HUES48 (cell line): ENCODE results near the gene MEOX1.

Source experiments
- H3K27ac ChIP-seq: one replicate; pipeline ENCODE4 v1.7.0; 2013; ENCODE audit warnings: low read depth, low read length, inconsistent platforms
- H3K27me3 ChIP-seq: 2 replicates; pipeline ENCODE4 v1.6.1; 2013; ENCODE audit warnings: mild to moderate bottlenecking, low read length; ENCODE audit not compliant: control insufficient read depth, insufficient read depth
- H3K36me3 ChIP-seq: 2 replicates; pipeline ENCODE4 v1.6.1; 2013; ENCODE audit warnings: low read length; ENCODE audit not compliant: control insufficient read depth, insufficient read depth
- H3K4me1 ChIP-seq: 2 replicates; pipeline ENCODE4 v1.6.1; 2013; ENCODE audit warnings: mild to moderate bottlenecking, low read length; ENCODE audit not compliant: control insufficient read depth, insufficient read depth
- H3K4me3 ChIP-seq: 2 replicates; pipeline ENCODE4 v1.5.1; 2013; ENCODE audit warnings: mild to moderate bottlenecking, low read depth, low read length
- H3K9ac ChIP-seq: 2 replicates; pipeline ENCODE4 v1.6.1; 2013; ENCODE audit warnings: mild to moderate bottlenecking, low read depth, low read length, moderate library complexity
- H3K9me3 ChIP-seq: 2 replicates; pipeline ENCODE4 v1.6.1; 2013; ENCODE audit warnings: low read length; ENCODE audit not compliant: control insufficient read depth, insufficient read depth

The MEOX1 gene

GRCh38 chr17:43616852-43617251 lies 44.9 kb downstream of the MEOX1 start:
- Histone ChIP-seq H3K27me3 (no peaks in the 10 kb centered on the region), H3K4me1 (no peaks in the 10 kb centered on the region; the same call in 1 of the 2 replicates), H3K9me3 (no peaks in the 10 kb centered on the region), H3K9ac (no peak overlapping the region), H3K27ac (no peak overlapping the region), H3K36me3 (no peaks in the 10 kb centered on the region), H3K4me3 (no peak overlapping the region)

- Histone ChIP-seq H3K4me1 (no peaks in the 10 kb centered on the region; the same call in 1 of the 2 replicates), H3K27me3 (no peaks in the 10 kb centered on the region), H3K36me3 (no peaks in the 10 kb centered on the region), H3K9me3 (no peaks in the 10 kb centered on the region), H3K27ac (no peak overlapping the region), H3K4me3 (no peak overlapping the region), H3K9ac (no peak overlapping the region)
Measured at GRCh38 chr17:43616421-43616820, 45.3 kb downstream of the MEOX1 start.

DNA sequence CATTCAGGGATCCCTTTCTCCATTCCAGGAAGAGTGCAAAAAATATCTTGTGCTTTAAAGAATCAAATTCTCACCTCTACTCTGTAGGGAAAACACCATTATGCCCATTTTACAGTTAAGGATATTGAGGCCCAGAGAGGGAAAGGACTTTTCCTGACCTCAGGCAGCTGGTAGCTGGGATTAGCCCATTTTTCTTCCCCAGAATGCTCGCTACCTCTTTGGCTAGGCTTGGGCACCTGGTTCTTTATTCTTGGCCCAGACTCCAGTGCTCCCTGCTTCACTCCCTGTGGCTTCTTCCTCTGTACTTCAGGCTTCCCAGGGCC lies 45.7 kb downstream of the MEOX1 start:
- no peaks in the 10 kb centered on the region; the same call in 1 of the 2 replicates for H3K4me1 ChIP-seq
- no peaks in the 10 kb centered on the region for H3K9me3 ChIP-seq
- no peak overlapping the region for H3K4me3 ChIP-seq
- no peaks in the 10 kb centered on the region for H3K27me3 ChIP-seq
- H3K27ac ChIP-seq = no peak overlapping the region
- no peaks in the 10 kb centered on the region for H3K36me3 ChIP-seq
- no peak overlapping the region for H3K9ac ChIP-seq

DNA sequence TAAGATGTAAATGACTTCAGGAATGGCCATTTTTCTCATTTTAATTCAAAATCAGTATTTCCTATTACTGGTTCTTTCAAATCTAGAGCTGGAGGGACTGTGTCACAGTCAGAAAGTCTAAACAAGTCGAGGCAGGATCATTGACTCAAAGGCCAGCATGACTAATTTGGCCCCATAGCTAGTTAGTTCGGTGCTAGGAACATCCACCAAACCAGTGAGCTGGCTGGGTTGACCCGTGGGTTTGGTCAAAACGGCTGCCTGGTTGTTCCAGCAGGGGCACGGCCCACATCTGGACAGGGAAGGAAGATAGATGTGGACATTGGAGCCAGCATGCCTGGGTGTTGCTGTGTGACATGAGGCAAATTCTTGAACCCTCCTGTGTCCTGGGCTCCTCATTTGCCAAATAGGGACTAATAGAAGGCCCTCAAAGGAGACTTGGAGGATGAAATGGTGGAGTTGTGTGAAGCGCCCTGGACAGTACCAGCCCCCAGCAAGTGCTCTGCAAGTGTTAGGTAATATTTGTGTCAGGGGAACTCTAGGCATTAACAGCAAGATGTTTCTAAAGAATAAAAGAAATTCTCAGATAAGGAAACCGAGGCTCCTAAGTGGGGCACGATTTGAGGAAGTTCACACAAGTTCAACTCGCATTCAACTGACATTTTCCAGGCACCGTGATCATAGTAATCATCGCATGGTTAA lies 46.2 kb downstream of the MEOX1 start:
- Histone ChIP-seq H3K27ac (no peak overlapping the region), H3K4me3 (no peak overlapping the region), H3K36me3 (no peaks in the 10 kb centered on the region), H3K4me1 (no peaks in the 10 kb centered on the region; the same call in 1 of the 2 replicates), H3K9ac (no peak overlapping the region), H3K27me3 (no peaks in the 10 kb centered on the region), H3K9me3 (no peaks in the 10 kb centered on the region)

GRCh38 chr17:43614561-43614960 lies 47.2 kb downstream of the MEOX1 start:
- no peaks in the 10 kb centered on the region for H3K9me3 ChIP-seq
- H3K27me3 ChIP-seq = no peaks in the 10 kb centered on the region
- no peak overlapping the region for H3K4me3 ChIP-seq
- H3K4me1 ChIP-seq = no peaks in the 10 kb centered on the region
- H3K27ac ChIP-seq = no peak overlapping the region
- H3K9ac ChIP-seq = no peak overlapping the region
- no peaks in the 10 kb centered on the region for H3K36me3 ChIP-seq

- Histone ChIP-seq H3K27me3 (no peaks in the 10 kb centered on the region), H3K9me3 (no peaks in the 10 kb centered on the region)
Measured at GRCh38 chr17:43613917-43614316, 47.8 kb downstream of the MEOX1 start.

DNA sequence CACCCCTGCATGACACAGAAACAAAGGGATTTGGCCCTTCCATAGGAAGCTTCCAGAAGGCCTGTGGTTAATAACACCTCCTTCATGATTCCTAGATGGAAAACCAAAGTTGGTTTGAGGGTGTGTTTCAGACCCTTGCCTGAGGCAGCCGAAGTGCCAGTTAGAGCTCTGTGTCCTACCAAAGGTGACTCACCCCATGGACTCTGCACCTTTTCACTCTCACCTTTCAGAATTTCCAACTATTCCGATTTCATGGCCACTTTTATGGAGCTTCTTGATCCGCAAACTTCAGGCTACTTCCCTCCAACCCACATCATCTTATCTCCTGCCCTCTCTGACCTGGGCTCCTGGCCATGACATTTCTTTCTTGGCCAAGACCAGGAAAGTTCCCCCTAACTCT lies 49.2 kb downstream of the MEOX1 start:
- Histone ChIP-seq H3K27me3 (no peaks in the 10 kb centered on the region), H3K4me1 (no peaks in the 10 kb centered on the region), H3K36me3 (no peaks in the 10 kb centered on the region), H3K27ac (no peak overlapping the region), H3K4me3 (no peak overlapping the region), H3K9me3 (no peaks in the 10 kb centered on the region), H3K9ac (no peak overlapping the region)

More at GRCh38 chr17:43613917-43614316, 47.8 kb downstream of the MEOX1 start:
- no peak overlapping the region for H3K4me3 ChIP-seq
- H3K27ac ChIP-seq = no peak overlapping the region
- no peaks in the 10 kb centered on the region for H3K4me1 ChIP-seq
- H3K9ac ChIP-seq = no peak overlapping the region
- H3K36me3 ChIP-seq = no peaks in the 10 kb centered on the region

GRCh38 chr17:43611230-43611969 lies 50.3 kb downstream of the MEOX1 start:
- no peaks in the 10 kb centered on the region for H3K36me3 ChIP-seq
- H3K27ac ChIP-seq = no peak overlapping the region
- no peaks in the 10 kb centered on the region for H3K27me3 ChIP-seq

GRCh38 chr17:43609613-43610385 lies 51.9 kb downstream of the MEOX1 start:
- Histone ChIP-seq H3K9me3 (no peaks in the 10 kb centered on the region), H3K36me3 (no peaks in the 10 kb centered on the region), H3K27me3 (no peaks in the 10 kb centered on the region), H3K4me1 (no peaks in the 10 kb centered on the region), H3K9ac (no peak overlapping the region), H3K4me3 (no peak overlapping the region), H3K27ac (no peak overlapping the region)

More at GRCh38 chr17:43611230-43611969, 50.3 kb downstream of the MEOX1 start:
- no peak overlapping the region for H3K4me3 ChIP-seq
- no peak overlapping the region for H3K9ac ChIP-seq
- H3K4me1 ChIP-seq = no peaks in the 10 kb centered on the region
- H3K9me3 ChIP-seq = no peaks in the 10 kb centered on the region

DNA sequence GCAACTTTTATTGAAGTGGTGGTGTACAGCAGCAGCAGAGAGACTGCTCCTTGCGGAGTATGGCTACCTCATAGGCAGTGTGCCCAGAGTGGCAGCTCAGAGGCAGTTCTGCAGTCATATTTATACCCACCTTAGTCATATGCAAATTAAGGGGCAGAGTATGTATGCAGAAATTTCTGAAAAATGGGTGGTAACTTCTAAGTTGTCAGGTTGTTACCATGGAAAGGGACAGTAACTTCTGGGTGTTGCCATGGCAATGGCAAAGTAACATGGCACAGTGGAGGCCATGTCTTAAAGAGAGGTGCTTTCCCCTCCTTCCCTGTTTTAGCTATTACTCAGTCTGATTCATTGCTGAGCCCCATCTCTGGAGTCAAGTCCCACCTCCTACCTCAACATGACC lies 53.4 kb downstream of the MEOX1 start:
- H3K36me3 ChIP-seq = no peaks in the 10 kb centered on the region
- H3K4me3 ChIP-seq = no peak overlapping the region
- no peak overlapping the region for H3K27ac ChIP-seq
- H3K4me1 ChIP-seq = no peaks in the 10 kb centered on the region
- no peaks in the 10 kb centered on the region for H3K9me3 ChIP-seq
- no peaks in the 10 kb centered on the region for H3K27me3 ChIP-seq
- H3K9ac ChIP-seq = no peak overlapping the region

GRCh38 chr17:43604549-43604948 lies 57.2 kb downstream of the MEOX1 start:
- Histone ChIP-seq H3K9ac (no peak overlapping the region), H3K9me3 (no peaks in the 10 kb centered on the region), H3K4me3 (no peak overlapping the region), H3K36me3 (no peaks in the 10 kb centered on the region), H3K27me3 (no peaks in the 10 kb centered on the region), H3K27ac (no peak overlapping the region), H3K4me1 (no peaks in the 10 kb centered on the region)
